GM18951 (cell line): Measurements from ENCODE around the gene R3HDM2.

ENCODE experiments used
- POLR2A ChIP-seq: IDR thresholded peaks from 4 replicates; pipeline ENCODE4 v1.6.1; 2011; ENCODE audit warnings: mild to moderate bottlenecking; ENCODE audit not compliant: insufficient read length, insufficient read depth; ENCODE audit errors: extremely low read depth
- in situ Hi-C: fragments of 300-500 bp; cut with MboI; formaldehyde crosslinking; loops from one replicate; pipeline ENCODE4 v1.12.0; 2022; ENCODE audit warnings: low sequenced_read_pairs, mixed read lengths, inconsistent platforms; ENCODE audit not compliant: unreplicated experiment

R3HDM2 gene

GRCh38 chr12:57231276-57232021 is 199.4 kb downstream of the R3HDM2 start:
- in situ Hi-C loops: no loop called here
- TF ChIP-seq POLR2A: no peak

DNA sequence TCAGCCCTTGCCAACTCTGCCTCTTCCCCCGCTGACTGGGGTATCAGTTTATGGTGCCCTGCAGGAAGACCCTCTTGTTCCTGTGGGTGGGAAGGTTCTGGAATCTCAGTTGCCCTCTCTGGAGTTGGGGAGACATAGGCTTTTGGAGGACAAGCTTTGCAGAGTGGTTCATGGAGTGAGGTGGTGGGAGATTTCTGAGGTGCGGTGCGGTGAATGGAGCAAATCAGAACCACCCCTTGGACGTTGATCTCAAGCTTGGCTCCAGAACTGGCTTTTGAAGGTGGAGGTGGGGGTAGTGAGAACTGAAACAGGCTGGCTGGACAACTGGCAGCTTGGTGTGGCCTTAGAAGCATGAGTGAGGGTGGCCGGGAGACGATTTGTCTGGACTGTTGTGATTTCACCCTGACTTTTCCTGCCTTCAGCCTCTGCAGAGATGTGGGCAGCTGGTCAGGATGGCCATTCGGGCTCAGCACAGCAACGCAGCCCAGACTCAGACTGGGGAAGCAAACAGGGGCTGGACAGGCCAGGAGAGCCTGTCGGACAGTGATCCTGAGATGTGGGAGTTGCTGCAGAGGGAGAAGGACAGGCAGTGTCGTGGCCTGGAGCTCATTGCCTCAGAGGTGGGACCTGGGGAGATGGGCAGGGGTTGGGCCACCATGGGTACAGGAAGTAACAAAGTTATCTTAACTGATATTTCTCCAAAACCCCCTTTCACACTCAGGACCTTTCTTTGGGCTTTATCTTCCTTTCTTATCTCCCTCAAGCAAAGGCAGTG is 200.3 kb downstream of the R3HDM2 start:
- in situ Hi-C loops: no loop called here
- TF ChIP-seq POLR2A: no peak

GRCh38 chr12:57229634-57230380 is 201.0 kb downstream of the R3HDM2 start, which contains the start of gene SHMT2:
Gene SHMT2 (plus strand): TSS chr12:57229711. CDS start chr12:57229779, 68 bp downstream.
- peak; percentile 71 for TF ChIP-seq POLR2A
- in situ Hi-C loops: no loop called here

- no peak for TF ChIP-seq POLR2A
These were observed 201.7 kb downstream of the R3HDM2 start for GRCh38 chr12:57229046-57229633.

GRCh38 chr12:57227315-57228115 is 203.3 kb downstream of the R3HDM2 start:
- TF ChIP-seq POLR2A: no peak
- in situ Hi-C loops: no loop called here

More at GRCh38 chr12:57229046-57229633, 201.7 kb downstream of the R3HDM2 start:
- in situ Hi-C loops: no loop called here

GRCh38 chr12:57226588-57227314 is 204.1 kb downstream of the R3HDM2 start:
- in situ Hi-C loops: no loop called here

DNA sequence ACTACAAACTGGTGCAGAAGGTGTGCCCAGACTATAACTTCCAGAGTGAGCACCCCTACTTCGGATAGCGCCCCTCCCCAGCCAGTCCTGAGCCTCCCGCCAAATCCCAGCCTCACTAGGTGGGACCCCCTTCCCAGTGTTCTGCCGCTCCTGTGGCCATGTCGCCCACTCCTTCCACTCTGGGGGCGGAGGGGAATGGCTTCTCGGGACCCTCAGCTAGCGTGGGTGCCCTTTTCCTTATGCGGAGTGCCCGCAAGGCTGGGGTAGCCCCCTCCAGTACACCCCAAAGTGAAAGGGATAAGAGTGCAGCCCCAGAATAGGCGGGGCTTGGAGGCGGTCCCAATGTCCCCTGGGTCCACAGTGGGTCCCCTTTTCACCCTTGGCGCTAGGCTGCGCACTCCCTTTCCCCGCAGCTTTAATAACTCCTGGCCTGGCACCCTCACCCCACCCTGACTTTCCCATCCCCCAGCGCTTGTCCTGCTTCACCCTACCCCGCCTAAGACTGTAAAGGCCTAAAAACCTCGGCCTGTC is 205.1 kb downstream of the R3HDM2 start:
- no peak for TF ChIP-seq POLR2A
- in situ Hi-C loops: no loop called here

More at GRCh38 chr12:57226588-57227314, 204.1 kb downstream of the R3HDM2 start:
- TF ChIP-seq POLR2A: no peak

GRCh38 chr12:57224973-57225679 is 205.7 kb downstream of the R3HDM2 start:
- in situ Hi-C loops: no loop called here
- TF ChIP-seq POLR2A: no peak

- in situ Hi-C loops: no loop called here
- TF ChIP-seq POLR2A: no peak
These were observed 206.4 kb downstream of the R3HDM2 start for GRCh38 chr12:57224278-57224972.
